HG03575 (cell line): Measurements from ENCODE around the gene MED13L.

Experiments used
- ATAC-seq: cut with Tn5 transposase; IDR thresholded peaks from one replicate; pipeline ENCODE4 v1.9.1; 2021; ENCODE audit not compliant: unreplicated experiment, insufficient number of reproducible peaks, low FRiP score; ENCODE audit errors: extremely low read depth

MED13L gene

GRCh38 chr12:116090516-116090915 is 187.0 kb downstream of the MED13L start:
- no peak for ATAC-seq

- no peak for ATAC-seq
Measured at GRCh38 chr12:116089080-116089479, 188.4 kb downstream of the MED13L start.

- no peak for ATAC-seq
Measured at GRCh38 chr12:116087962-116088361, 189.5 kb downstream of the MED13L start.

- ATAC-seq: no peak
Measured at GRCh38 chr12:116087399-116087798, 190.1 kb downstream of the MED13L start.

GRCh38 chr12:116080415-116080814 is 197.1 kb downstream of the MED13L start:
- ATAC-seq: no peak

- no peak for ATAC-seq
Measured at GRCh38 chr12:116078396-116078795, 199.1 kb downstream of the MED13L start.

GRCh38 chr12:116077431-116077830 is 200.1 kb downstream of the MED13L start:
- ATAC-seq: no peak

GRCh38 chr12:116076399-116076798 is 201.1 kb downstream of the MED13L start:
- no peak for ATAC-seq

GRCh38 chr12:116074686-116075085 is 202.8 kb downstream of the MED13L start:
- ATAC-seq: no peak

- ATAC-seq: no peak
Measured at GRCh38 chr12:116071555-116072230, 205.8 kb downstream of the MED13L start.

GRCh38 chr12:116070444-116070843 is 207.0 kb downstream of the MED13L start:
- ATAC-seq: no peak

GRCh38 chr12:116069943-116070342 is 207.6 kb downstream of the MED13L start:
- no peak for ATAC-seq

GRCh38 chr12:116068853-116069252 is 208.6 kb downstream of the MED13L start:
- ATAC-seq: no peak

- no peak for ATAC-seq
Measured at GRCh38 chr12:116068371-116068770, 209.1 kb downstream of the MED13L start.

GRCh38 chr12:116067892-116068291 is 209.6 kb downstream of the MED13L start:
- no peak for ATAC-seq

GRCh38 chr12:116066381-116067230 is 210.9 kb downstream of the MED13L start:
- no peak for ATAC-seq

- ATAC-seq: no peak
Measured at GRCh38 chr12:116065606-116066005, 211.9 kb downstream of the MED13L start.

- ATAC-seq: no peak
Measured at GRCh38 chr12:116064493-116064892, 213.0 kb downstream of the MED13L start.

GRCh38 chr12:116062698-116063097 is 214.8 kb downstream of the MED13L start:
- ATAC-seq: no peak

- ATAC-seq: no peak
Measured at GRCh38 chr12:116060764-116061163, 216.7 kb downstream of the MED13L start.
